Measurements from ENCODE around the gene SLC2A13.

GRCh38 chr12:39892146-39892545 lies 213.7 kb downstream of the SLC2A13 start:
- TF ChIP-seq CTCF (IDR thresholded peaks at IDR 0.05) = no peak
- no peak for TF ChIP-seq POLR2A (IDR thresholded peaks at IDR 0.05)

Data from testis (tissue), 2 donors.